Fibroblast of lung (primary cell): ENCODE data around the gene PIR. TPM values are rescaled to one million over a fixed set of nuclear protein-coding genes. Genes with fewer than 3 reads are reported as not detected.
A peak's percentile ranks its signal among the peaks of the same experiment; 100 is the strongest.

Experiments
- DNase-seq, 2 donors: peaks; one replicate each; pipeline versions ENCODE4 v3.0.0 to v3.0.0-alpha.2; 2010; ENCODE audit warnings: low read depth in 2 of 2
- H2AFZ ChIP-seq: 2 replicates; pipeline ENCODE4 v1.5.1; 2012; ENCODE audit warnings: low read length, control low read depth, inconsistent platforms
- H3K27ac ChIP-seq: 2 replicates; pipeline ENCODE4 v1.5.1; 2011; ENCODE audit warnings: low read length, control low read depth; ENCODE audit not compliant: insufficient read depth
- H3K27me3 ChIP-seq: 2 replicates; pipeline ENCODE4 v1.5.1; 2011; ENCODE audit warnings: mild to moderate bottlenecking, low read length; ENCODE audit not compliant: control insufficient read depth, insufficient read depth
- H3K36me3 ChIP-seq: 2 replicates; pipeline ENCODE4 v1.5.1; 2011; ENCODE audit warnings: low read length; ENCODE audit not compliant: control insufficient read depth, insufficient read depth
- H3K4me1 ChIP-seq: 2 replicates; pipeline ENCODE4 v1.5.1; 2011; ENCODE audit warnings: low read length; ENCODE audit not compliant: control insufficient read depth, insufficient read depth; ENCODE audit errors: extremely low read depth
- H3K4me2 ChIP-seq: 2 replicates; pipeline ENCODE4 v1.5.1; 2011; ENCODE audit warnings: low read length, control low read depth; ENCODE audit not compliant: insufficient read depth; ENCODE audit errors: extremely low read depth
- H3K4me3 ChIP-seq, 4 experiments: fragments of 200-600 bp in 1 of 4; sonication (generic) in 1 of 4; replicated peaks in 1 of 4; 2 replicates each; pipeline ENCODE4 v1.5.1; 2011 to 2016; ENCODE audit warnings: low read length in 4 of 4, low read depth in 3 of 4, mild to moderate bottlenecking in 3 of 4, control low read depth in 2 of 4, inconsistent platforms in 1 of 4, mixed read lengths in 1 of 4; ENCODE audit not compliant: insufficient read depth in 1 of 4; ENCODE audit errors: control extremely low read depth in 1 of 4
- H3K79me2 ChIP-seq: 2 replicates; pipeline ENCODE4 v1.5.1; 2012; ENCODE audit warnings: mild to moderate bottlenecking, low read length, inconsistent platforms; ENCODE audit not compliant: control insufficient read depth, insufficient read depth
- H3K9ac ChIP-seq: 2 replicates; pipeline ENCODE4 v1.5.1; 2011; ENCODE audit warnings: mild to moderate bottlenecking, low read length, control low read depth; ENCODE audit not compliant: insufficient read depth
- H3K9me3 ChIP-seq: 2 replicates; pipeline ENCODE4 v1.5.1; 2012; ENCODE audit warnings: low read depth, low read length; ENCODE audit not compliant: control insufficient read depth, insufficient read depth
- H4K20me1 ChIP-seq: 2 replicates; pipeline ENCODE4 v1.5.1; 2011; ENCODE audit warnings: low read length; ENCODE audit not compliant: control insufficient read depth, insufficient read depth; ENCODE audit errors: extremely low read depth
- CTCF ChIP-seq, 2 donors: IDR thresholded peaks in 1 of 2; conservative IDR thresholded peaks in 1 of 2; 1 replicate in 1 of 2; 2 replicates in 1 of 2; pipeline ENCODE4 v1.5.1; 2011 to 2012; ENCODE audit warnings: low read length in 2 of 2, control low read depth in 1 of 2, inconsistent platforms in 1 of 2, low read depth in 1 of 2, mild to moderate bottlenecking in 1 of 2
- EZH2 ChIP-seq: IDR thresholded peaks from 2 replicates; pipeline ENCODE4 v1.5.1; 2012; ENCODE audit warnings: low read length, control low read depth, mild to moderate bottlenecking; ENCODE audit errors: missing control alignments
- polyA minus RNA-seq: library from RNA; depleted of rRNA, polyadenylated mRNA; stranded (reverse); fragments of >200 nt; gene quantifications from 2 replicates; pipeline ENCODE4 v1.2.3, GENCODE V29; 2011; ENCODE audit warnings: low replicate concordance
- polyA plus RNA-seq, 2 donors: library from polyadenylated mRNA; depleted of rRNA in 1 of 2; stranded (reverse) in 1 of 2; unstranded in 1 of 2; fragments of >200 nt; gene quantifications; 2 replicates each; pipeline ENCODE4 v1.2.1, GENCODE V29; 2011 to 2012; ENCODE audit warnings: missing spikeins in 1 of 2
- total RNA-seq: library from RNA; depleted of rRNA; stranded (reverse); fragments of >200 nt; gene quantifications from 2 replicates; pipeline ENCODE4 v1.2.1, GENCODE V29; 2014

PIR gene
- 17.0 and 21.3 TPM in 2 replicates for total RNA-seq
- polyA plus RNA-seq: 15.9 and 19.9 TPM in 2 replicates
- 15.2 and 20.0 TPM in 2 replicates for polyA plus RNA-seq (2012)
- 1.3 and 3.2 TPM in 2 replicates for polyA minus RNA-seq

- H3K79me2 ChIP-seq: no peaks in the 10 kb centered on the region
- H3K36me3 ChIP-seq: no peaks in the 10 kb centered on the region
- H3K4me3 ChIP-seq: peak within 1 kb of the TSS; percentile 53 to 70 (median 60)
- H3K4me2 ChIP-seq: peak within 1 kb of the TSS; percentile 70
- peak within 1 kb of the TSS; percentile 47 for H3K27ac ChIP-seq
- H4K20me1 ChIP-seq: no peaks in the 10 kb centered on the region
- no peaks in the 10 kb centered on the region for H3K9me3 ChIP-seq
- TF ChIP-seq EZH2 (no peak), CTCF (conservative IDR thresholded peaks at IDR 0.05 in 1 of 2, IDR thresholded peaks at IDR 0.05 in 1 of 2; ENCODE audit: low read depth in 1 of 2, low read length in 2 of 2) (peak; percentile 23 to 45)
- no peaks in the 10 kb centered on the region for H3K4me1 ChIP-seq
- no peaks in the 10 kb centered on the region for H3K27me3 ChIP-seq
- peak; percentile 75 to 77 for DNase-seq
- H3K9ac ChIP-seq: peak within 1 kb of the TSS; percentile 52
- H2AFZ ChIP-seq: peak within 1 kb of the TSS; percentile 74
Observed at GRCh38 chrX:15493118-15493962, at the start of gene PIR. PIR (minus strand) TSS chrX:15493333; CDS start chrX:15491257, 2,076 bp downstream.

- H3K27ac ChIP-seq: no peak overlapping the region
- no peaks in the 10 kb centered on the region for H3K79me2 ChIP-seq
- no peak overlapping the region for H3K4me2 ChIP-seq
- H4K20me1 ChIP-seq: no peaks in the 10 kb centered on the region
- H3K9ac ChIP-seq: no peak overlapping the region
- no peaks in the 10 kb centered on the region for H3K9me3 ChIP-seq
- no peaks in the 10 kb centered on the region for H3K27me3 ChIP-seq
- no peak for DNase-seq
- H3K4me1 ChIP-seq: no peaks in the 10 kb centered on the region
- no peak overlapping the region for H3K4me3 ChIP-seq
- no peaks in the 10 kb centered on the region for H3K36me3 ChIP-seq
- TF ChIP-seq CTCF (conservative IDR thresholded peaks at IDR 0.05 in 1 of 2, IDR thresholded peaks at IDR 0.05 in 1 of 2; ENCODE audit: low read depth in 1 of 2, low read length in 2 of 2) (no peak), EZH2 (no peak)
- H2AFZ ChIP-seq: no peak overlapping the region
Observed at GRCh38 chrX:15530318-15530717, 37.2 kb upstream of the PIR start.

GRCh38 chrX:15529165-15529564, 36.0 kb upstream of the PIR start:
- no peak overlapping the region for H3K9ac ChIP-seq
- no peak overlapping the region for H3K27ac ChIP-seq
- H3K79me2 ChIP-seq: no peaks in the 10 kb centered on the region
- no peak for TF ChIP-seq EZH2
- no peak for TF ChIP-seq CTCF (conservative IDR thresholded peaks at IDR 0.05 in 1 of 2, IDR thresholded peaks at IDR 0.05 in 1 of 2; ENCODE audit: low read depth in 1 of 2, low read length in 2 of 2)
- H3K4me3 ChIP-seq: no peak overlapping the region
- no peaks in the 10 kb centered on the region for H3K9me3 ChIP-seq
- no peaks in the 10 kb centered on the region for H3K36me3 ChIP-seq
- no peaks in the 10 kb centered on the region for H3K27me3 ChIP-seq
- DNase-seq: no peak
- H3K4me1 ChIP-seq: no peaks in the 10 kb centered on the region
- no peaks in the 10 kb centered on the region for H4K20me1 ChIP-seq
- H2AFZ ChIP-seq: no peak overlapping the region
- H3K4me2 ChIP-seq: no peak overlapping the region
